HG03097 (cell line): ENCODE measurements around the gene PIK3IP1.

Experiments
- ATAC-seq: cut with Tn5 transposase; IDR thresholded peaks from one replicate; pipeline ENCODE4 v1.9.1; 2021; ENCODE audit not compliant: unreplicated experiment, low FRiP score

The PIK3IP1 gene

DNA sequence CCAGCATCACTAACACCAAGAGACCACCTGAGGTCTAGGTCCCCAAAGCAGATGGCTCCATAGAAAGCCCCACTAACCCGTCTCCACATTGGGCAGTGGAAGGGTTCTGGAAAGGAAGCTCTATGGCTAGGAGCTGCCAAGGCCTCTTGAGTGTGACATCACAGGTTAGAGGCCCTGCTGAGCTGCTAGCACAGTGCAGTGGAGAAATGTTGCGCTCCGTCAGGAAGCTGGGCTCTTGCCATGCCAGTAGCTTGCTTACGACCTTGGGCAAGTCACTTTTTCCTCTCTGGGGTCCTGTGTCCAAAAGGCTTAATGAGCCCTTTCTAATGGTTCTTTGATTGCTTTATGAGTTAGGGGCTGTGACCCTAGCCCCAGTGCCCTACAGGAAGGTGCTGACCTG lies 10.6 kb downstream of the PIK3IP1 start:
- no peak for ATAC-seq

- ATAC-seq: no peak
Measured at GRCh38 chr22:31279821-31280505, 12.3 kb downstream of the PIK3IP1 start.

- ATAC-seq: no peak
Measured at GRCh38 chr22:31279327-31279669, 13.0 kb downstream of the PIK3IP1 start.

- ATAC-seq: no peak
Measured at GRCh38 chr22:31278626-31279326, 13.5 kb downstream of the PIK3IP1 start.

- no peak for ATAC-seq
Measured at GRCh38 chr22:31278151-31278621, 14.1 kb downstream of the PIK3IP1 start.

GRCh38 chr22:31277741-31278140 lies 14.5 kb downstream of the PIK3IP1 start:
- ATAC-seq: no peak

DNA sequence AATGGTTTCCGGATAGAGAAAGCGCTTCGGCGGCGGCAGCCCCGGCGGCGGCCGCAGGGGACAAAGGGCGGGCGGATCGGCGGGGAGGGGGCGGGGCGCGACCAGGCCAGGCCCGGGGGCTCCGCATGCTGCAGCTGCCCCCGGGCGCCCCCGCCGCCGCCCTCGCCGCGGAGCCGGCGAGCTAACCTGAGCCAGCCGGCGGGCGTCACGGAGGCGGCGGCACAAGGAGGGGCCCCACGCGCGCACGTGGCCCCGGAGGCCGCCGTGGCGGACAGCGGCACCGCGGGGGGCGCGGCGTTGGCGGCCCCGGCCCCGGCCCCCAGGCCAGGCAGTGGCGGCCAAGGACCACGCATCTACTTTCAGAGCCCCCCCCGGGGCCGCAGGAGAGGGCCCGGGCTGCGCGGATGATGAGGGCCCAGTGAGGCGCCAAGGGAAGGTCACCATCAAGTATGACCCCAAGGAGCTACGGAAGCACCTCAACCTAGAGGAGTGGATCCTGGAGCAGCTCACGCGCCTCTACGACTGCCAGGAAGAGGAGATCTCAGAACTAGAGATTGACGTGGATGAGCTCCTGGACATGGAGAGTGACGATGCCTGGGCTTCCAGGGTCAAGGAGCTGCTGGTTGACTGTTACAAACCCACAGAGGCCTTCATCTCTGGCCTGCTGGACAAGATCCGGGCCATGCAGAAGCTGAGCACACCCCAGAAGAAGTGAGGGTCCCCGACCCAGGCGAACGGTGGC lies 15.7 kb downstream of the PIK3IP1 start:
- ATAC-seq: no peak

DNA sequence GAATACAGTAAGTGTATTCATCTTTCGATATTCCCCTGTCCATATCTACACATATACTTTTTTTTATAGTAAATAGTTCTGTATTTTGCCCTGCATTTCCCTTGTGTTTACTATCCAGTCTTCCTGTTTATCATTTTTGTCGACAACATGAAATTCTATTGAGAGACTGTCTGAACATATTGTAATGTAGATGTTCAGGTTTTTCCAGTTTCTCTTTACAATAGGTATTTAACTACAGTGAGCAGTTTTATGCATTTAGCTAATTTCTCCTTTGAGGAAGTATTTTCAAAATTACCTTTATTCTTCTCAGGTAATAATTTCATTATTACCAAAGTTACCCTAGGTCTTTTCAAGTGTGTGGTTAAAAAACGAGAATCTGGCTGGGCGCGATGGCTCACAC lies 16.7 kb downstream of the PIK3IP1 start:
- ATAC-seq: no peak

DNA sequence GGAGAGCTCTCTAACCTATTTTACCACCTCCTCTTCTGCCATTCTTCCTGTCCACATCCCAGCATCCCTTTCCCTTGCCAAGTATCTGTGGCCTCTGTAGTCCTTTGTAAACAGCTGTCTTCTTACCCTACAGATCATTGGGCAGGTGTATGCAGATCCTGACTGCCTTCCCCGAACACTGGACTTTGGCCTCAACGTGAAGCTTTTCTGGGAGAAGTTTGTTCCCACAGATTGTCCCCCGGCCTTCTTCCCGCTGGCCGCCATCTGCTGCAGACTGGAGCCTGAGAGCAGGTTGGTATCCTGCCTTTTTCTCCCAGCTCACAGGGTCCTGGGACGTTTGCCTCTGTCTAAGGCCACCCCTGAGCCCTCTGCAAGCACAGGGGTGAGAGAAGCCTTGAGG lies 17.3 kb downstream of the PIK3IP1 start:
- ATAC-seq: no peak

GRCh38 chr22:31274017-31274416 lies 18.3 kb downstream of the PIK3IP1 start:
- no peak for ATAC-seq

GRCh38 chr22:31272522-31273446 lies 19.5 kb downstream of the PIK3IP1 start:
- ATAC-seq: no peak

DNA sequence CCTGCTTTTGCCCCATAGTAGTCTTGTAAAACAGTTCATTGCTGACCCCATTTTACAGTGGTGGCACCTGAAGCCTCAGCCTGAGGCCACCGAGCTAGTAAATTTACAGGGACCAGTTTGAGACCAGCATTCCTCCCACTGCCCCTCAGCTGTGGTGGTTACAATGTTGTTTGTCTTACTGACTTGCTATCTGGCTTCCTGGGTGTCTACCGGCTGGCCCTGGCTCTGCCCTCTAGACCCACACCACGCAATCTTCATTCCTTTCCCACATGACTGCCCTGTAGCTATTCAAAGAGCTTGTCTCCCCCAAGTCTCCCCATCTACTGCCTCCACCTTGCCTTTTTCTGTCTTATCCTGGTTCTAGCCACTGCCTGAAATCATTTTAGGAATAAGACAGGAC lies 20.8 kb downstream of the PIK3IP1 start:
- no peak for ATAC-seq

- ATAC-seq: no peak
Measured at GRCh38 chr22:31271026-31271425, 21.3 kb downstream of the PIK3IP1 start.

GRCh38 chr22:31269892-31270579 lies 22.3 kb downstream of the PIK3IP1 start:
- ATAC-seq: no peak

DNA sequence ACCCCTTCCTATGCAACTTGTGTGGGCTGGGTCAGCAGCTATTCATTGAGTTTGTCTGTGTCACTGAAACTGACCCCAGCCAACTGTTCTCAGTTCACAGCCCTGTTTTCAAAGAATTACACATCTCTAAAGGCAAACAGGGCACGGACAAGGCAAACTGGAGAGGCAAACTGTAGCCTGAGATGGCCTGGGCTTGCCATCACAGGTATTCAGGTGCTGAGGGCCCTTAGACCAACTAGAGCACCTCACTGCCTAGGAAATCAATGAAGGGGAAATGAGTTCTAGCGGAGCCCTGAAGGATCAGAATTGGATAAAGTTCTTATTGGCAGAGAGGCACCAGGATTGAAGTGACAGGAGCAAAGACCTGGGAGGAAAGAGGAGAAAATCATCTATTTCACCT lies 24.0 kb downstream of the PIK3IP1 start:
- ATAC-seq: no peak

DNA sequence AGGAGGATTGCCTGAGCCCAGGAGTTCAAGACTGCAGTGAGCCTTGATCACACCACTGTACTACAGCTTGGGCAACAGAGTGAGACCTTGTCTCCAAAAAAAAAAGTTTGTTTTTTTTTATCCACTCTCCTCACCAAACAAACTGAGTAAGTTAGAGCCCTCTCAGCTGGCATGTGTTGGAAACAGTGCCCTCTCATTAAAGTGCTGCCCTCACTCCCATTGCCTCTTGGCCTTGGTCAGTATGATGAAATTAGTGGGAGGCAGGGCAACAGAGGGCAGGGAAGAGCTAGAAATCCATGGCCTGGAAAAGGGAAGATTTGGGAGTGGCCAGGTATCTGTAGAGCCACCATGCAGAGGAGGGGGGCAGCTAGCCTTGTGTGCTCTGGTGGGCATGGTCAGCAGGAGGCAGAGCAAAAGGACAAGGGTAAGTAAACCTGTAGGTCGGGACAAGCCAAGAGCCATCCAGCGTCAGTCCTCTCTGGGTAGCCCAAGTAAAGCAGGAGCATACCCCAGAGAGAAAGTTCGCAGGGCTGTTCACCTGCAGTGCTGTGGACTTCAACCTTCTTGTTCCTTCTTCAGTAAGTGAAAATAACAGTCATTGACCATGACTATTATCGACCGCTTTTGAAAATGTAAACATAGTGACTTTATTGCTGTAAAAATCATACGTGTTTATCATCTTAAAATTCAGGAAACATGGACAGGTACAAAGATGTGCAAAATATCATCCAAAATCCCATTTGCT lies 28.2 kb downstream of the PIK3IP1 start:
- no peak for ATAC-seq

- no peak for ATAC-seq
Measured at GRCh38 chr22:31262312-31263133, 29.8 kb downstream of the PIK3IP1 start.

DNA sequence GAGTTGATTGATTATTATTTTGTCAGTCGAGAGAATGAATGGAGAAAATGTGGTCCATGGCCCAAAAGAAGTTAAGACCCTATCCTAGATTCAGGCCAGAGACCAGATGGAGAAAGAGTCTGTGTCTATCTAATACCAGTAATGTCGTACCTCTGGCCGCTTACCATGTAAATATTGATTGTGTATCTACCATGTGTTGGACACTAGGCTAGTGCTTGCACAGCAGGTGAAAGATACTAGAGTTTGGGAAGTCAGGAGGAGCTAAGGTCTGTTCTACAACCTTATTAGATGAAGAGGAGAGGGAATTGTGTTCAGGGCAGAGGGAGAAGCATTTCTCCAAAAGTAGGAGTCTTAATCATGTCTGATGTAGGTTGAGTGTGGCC lies 31.8 kb downstream of the PIK3IP1 start:
- ATAC-seq: no peak
